IMR-90 (cell line): ENCODE measurements around the gene ZNF273. TPM values are rescaled to one million over a fixed set of nuclear protein-coding genes. Genes with fewer than 3 reads are reported as not detected.
A peak's percentile ranks its signal among the peaks of the same experiment; 100 is the strongest.

Experiments
- ATAC-seq: fragments of 200-7000 bp; cut with Tn5 transposase; 2 replicates; pipeline ENCODE4 v1.9.1; 2020; ENCODE audit warnings: low read depth, mild to moderate bottlenecking, moderate library complexity
- BruUV-seq: library from RNA; stranded (reverse); fragments of 400-500 nt; replicated peaks from 2 replicates; lab custom pipeline; 2021; lab: Mats Ljungman, UMichigan
- CTCF ChIA-PET: fragments of 300-600 bp; formaldehyde crosslinking; extraction: SDS; loops from one replicate; lab custom pipeline; 2021; ENCODE audit warnings: antibody characterized with exemption; lab: Yijun Ruan, JAX
- POLR2A ChIA-PET: fragments of 300-600 bp; sonication (Branson Sonifier 250); formaldehyde crosslinking; loops from one replicate; lab custom pipeline; 2022; ENCODE audit warnings: antibody characterized with exemption; ENCODE audit not compliant: unreplicated experiment; lab: Charles Lee
- DNase-seq: peaks from one replicate; pipeline ENCODE4 v3.0.0; 2013
- H2AFZ ChIP-seq: replicated peaks from 2 replicates; pipeline ENCODE3; 2013; ENCODE audit warnings: low read length, mild to moderate bottlenecking; ENCODE audit not compliant: poor library complexity
- H2AK5ac ChIP-seq: 2 replicates; pipeline ENCODE4 v1.6.1; 2013; ENCODE audit warnings: low read depth, low read length, inconsistent platforms
- H2AK9ac ChIP-seq: replicated peaks from 2 replicates; pipeline ENCODE3; 2013; ENCODE audit warnings: mild to moderate bottlenecking, low read depth, low read length, moderate library complexity; ENCODE audit not compliant: poor library complexity
- H2BK120ac ChIP-seq: 2 replicates; pipeline ENCODE4 v1.6.1; 2013; ENCODE audit warnings: low read depth, low read length, inconsistent platforms
- H2BK15ac ChIP-seq: 3 replicates; pipeline ENCODE4 v1.6.1; 2013; ENCODE audit warnings: low read depth, low read length, inconsistent platforms
- H2BK20ac ChIP-seq: 2 replicates; pipeline ENCODE4 v1.6.1; 2013; ENCODE audit warnings: low read depth, mild to moderate bottlenecking, inconsistent platforms, low read length, moderate library complexity
- H2BK5ac ChIP-seq: 2 replicates; pipeline ENCODE4 v1.6.1; 2013; ENCODE audit warnings: mild to moderate bottlenecking, low read depth, low read length, inconsistent platforms; ENCODE audit not compliant: poor library complexity, severe bottlenecking
- H3K14ac ChIP-seq: replicated peaks from 2 replicates; pipeline ENCODE4 v1.6.1; 2013; ENCODE audit warnings: low read depth, low read length, inconsistent platforms
- H3K18ac ChIP-seq: 2 replicates; pipeline ENCODE4 v1.6.1; 2013; ENCODE audit warnings: low read depth, low read length, control low read depth
- H3K23ac ChIP-seq: 2 replicates; pipeline ENCODE4 v1.6.1; 2013; ENCODE audit warnings: low read depth, low read length, inconsistent platforms
- H3K27ac ChIP-seq: 2 replicates; pipeline ENCODE4 v1.5.1; 2013; ENCODE audit warnings: mild to moderate bottlenecking, control low read depth, low read length; ENCODE audit not compliant: insufficient read depth
- H3K27me3 ChIP-seq: 2 replicates; pipeline ENCODE4 v1.6.1; 2013; ENCODE audit warnings: low read length; ENCODE audit not compliant: control insufficient read depth, insufficient read depth
- H3K36me3 ChIP-seq: 2 replicates; pipeline ENCODE4 v1.6.1; 2013; ENCODE audit warnings: low read length, mixed read lengths; ENCODE audit not compliant: control insufficient read depth, insufficient read depth
- H3K4ac ChIP-seq: 2 replicates; pipeline ENCODE4 v1.6.1; 2013; ENCODE audit warnings: low read depth, low read length, inconsistent platforms
- H3K4me1 ChIP-seq: 2 replicates; pipeline ENCODE4 v1.6.1; 2013; ENCODE audit warnings: low read length, mixed read lengths; ENCODE audit not compliant: control insufficient read depth, insufficient read depth
- H3K4me2 ChIP-seq: 2 replicates; pipeline ENCODE4 v1.6.1; 2013; ENCODE audit warnings: low read depth, mild to moderate bottlenecking, control low read depth, low read length, moderate library complexity
- H3K4me3 ChIP-seq: 2 replicates; pipeline ENCODE4 v1.5.1; 2013; ENCODE audit warnings: low read depth, mild to moderate bottlenecking, control low read depth, low read length, moderate library complexity; ENCODE audit not compliant: insufficient read depth
- H3K56ac ChIP-seq: 2 replicates; pipeline ENCODE4 v1.6.1; 2013; ENCODE audit warnings: low read length, inconsistent platforms; ENCODE audit not compliant: insufficient read depth; ENCODE audit errors: extremely low read depth
- H3K79me1 ChIP-seq, 2 experiments: 2 replicates each; pipeline ENCODE4 v1.6.1; 2013; ENCODE audit warnings: low read length in 2 of 2, inconsistent platforms in 1 of 2, low read depth in 1 of 2
- H3K9ac ChIP-seq: 2 replicates; pipeline ENCODE4 v1.6.1; 2013; ENCODE audit warnings: low read depth, low read length, control low read depth
- H3K9me1 ChIP-seq: 2 replicates; pipeline ENCODE4 v1.6.1; 2013; ENCODE audit warnings: low read length, inconsistent platforms; ENCODE audit not compliant: insufficient read depth
- H3K9me3 ChIP-seq: 2 replicates; pipeline ENCODE4 v1.6.1; 2013; ENCODE audit warnings: low read length; ENCODE audit not compliant: control insufficient read depth, insufficient read depth
- H4K20me1 ChIP-seq: 2 replicates; pipeline ENCODE4 v1.6.1; 2013; ENCODE audit warnings: low read length, inconsistent platforms; ENCODE audit not compliant: insufficient read depth
- H4K5ac ChIP-seq: 2 replicates; pipeline ENCODE4 v1.6.1; 2013; ENCODE audit warnings: mild to moderate bottlenecking, low read depth, low read length, control low read depth
- H4K8ac ChIP-seq, 2 experiments: 2 replicates each; pipeline ENCODE4 v1.6.1; 2013; ENCODE audit warnings: low read depth in 2 of 2, low read length in 2 of 2, control low read depth in 1 of 2, inconsistent platforms in 1 of 2
- H4K91ac ChIP-seq: 2 replicates; pipeline ENCODE4 v1.6.1; 2013; ENCODE audit warnings: low read depth, low read length, inconsistent platforms; ENCODE audit not compliant: insufficient read depth
- CEBPB ChIP-seq: IDR thresholded peaks from 2 replicates; pipeline ENCODE4 v1.6.1; 2012; ENCODE audit warnings: low read depth, low read length, improper control_type of control experiment
- CHD1 ChIP-seq: IDR thresholded peaks from 2 replicates; pipeline ENCODE4 v1.6.1; 2012; ENCODE audit warnings: low read depth, low read length, improper control_type of control experiment
- CTCF ChIP-seq: conservative IDR thresholded peaks from 2 replicates; pipeline ENCODE4 v1.5.1; 2012; ENCODE audit warnings: mild to moderate bottlenecking, low read depth, low read length, improper control_type of control experiment
- FOS ChIP-seq: fragments of 150-350 bp; IDR thresholded peaks from 2 replicates; pipeline ENCODE4 v1.6.1; 2016; ENCODE audit warnings: low read depth, low read length
- NFE2L2 ChIP-seq: fragments of 150-350 bp; IDR thresholded peaks from 2 replicates; pipeline ENCODE4 v1.6.1; 2016; ENCODE audit warnings: low read depth, mild to moderate bottlenecking, low read length
- RAD21 ChIP-seq: IDR thresholded peaks from 2 replicates; pipeline ENCODE4 v1.6.1; 2012; ENCODE audit warnings: low read length, improper control_type of control experiment
- SMC3 ChIP-seq: fragments of 150-350 bp; IDR thresholded peaks from 2 replicates; pipeline ENCODE4 v1.6.1; 2016; ENCODE audit warnings: low read depth, mild to moderate bottlenecking, antibody characterized with exemption, low read length, moderate library complexity
- WGBS, 2 experiments: methylation state at CpG; one replicate each; pipeline versions ENCODE4 v1.1.5 to v1.1.7; 2013; ENCODE audit warnings: missing lambda C conversion rate in 2 of 2; ENCODE audit not compliant: insufficient read length in 1 of 2; ENCODE audit errors: extremely low coverage in 2 of 2; 5-methylcytosine and 5-hydroxymethylcytosine counted together
- dilution Hi-C: fragments of 300-500 bp; cut with HindIII; formaldehyde crosslinking; loops from one replicate; pipeline ENCODE4 v1.14.3; 2018; ENCODE audit warnings: low sequenced_read_pairs; ENCODE audit not compliant: unreplicated experiment
- in situ Hi-C: fragments of 300-500 bp; cut with MboI; formaldehyde crosslinking; loops from 3 replicates; pipeline ENCODE4 v1.14.3; 2019; ENCODE audit warnings: low sequenced_read_pairs, inconsistent platforms, mixed read lengths
- intact Hi-C: fragments of 100-400 bp; cut with micrococcal nuclease; formaldehyde crosslinking; loops from 2 replicates; pipeline ENCODE4 v1.10.0; 2022
- polyA plus RNA-seq, 3 experiments: library from polyadenylated mRNA; depleted of rRNA; stranded (reverse); fragments of >200 nt; gene quantifications; 2 replicates each; pipeline ENCODE4 v1.2.3, GENCODE V29; 2012; ENCODE audit warnings: low replicate concordance in 1 of 3
- total RNA-seq: library from RNA; depleted of rRNA; stranded (reverse); fragments of >200 nt; gene quantifications from 2 replicates; pipeline ENCODE4 v1.2.3, GENCODE V29; 2012

Gene ZNF273
- total and polyA plus RNA-seq, 2 of the 4 experiments (the other 2 are of a cell fraction): 1.5 to 2.7 TPM

DNA sequence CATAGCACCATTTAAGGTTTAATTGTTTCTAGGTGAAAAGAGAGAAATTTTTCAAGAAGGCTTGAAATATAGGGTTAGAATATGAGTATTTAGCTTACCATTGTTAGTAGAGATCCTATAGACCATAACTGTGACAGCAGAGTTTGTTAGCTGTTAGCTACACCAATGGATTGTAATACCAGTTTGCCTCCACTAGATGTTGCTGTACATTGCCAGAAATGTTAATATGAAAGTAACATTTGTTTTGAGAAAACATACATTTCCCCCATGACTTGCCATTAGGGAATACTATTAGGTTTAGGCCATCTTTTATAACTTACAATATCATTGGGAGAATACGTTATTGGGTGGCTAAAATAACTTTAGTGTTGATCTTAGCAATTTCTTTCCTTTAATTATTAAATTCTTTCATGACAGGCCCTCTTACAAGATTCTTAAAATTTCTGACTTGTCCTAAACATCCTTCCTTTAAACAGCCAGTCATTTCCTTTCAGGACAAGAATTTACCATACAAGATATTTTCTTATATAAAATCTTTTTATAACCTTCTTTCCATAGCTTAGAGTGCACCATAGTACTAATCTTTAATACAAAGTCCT, 48.3 kb downstream of the ZNF273 start:
- dilution Hi-C loops: no loop called here
- H3K36me3 ChIP-seq: no peaks in the 10 kb centered on the region
- no peak overlapping the region for H2BK5ac ChIP-seq
- no peaks in the 10 kb centered on the region for H4K20me1 ChIP-seq
- peak; percentile 54 for DNase-seq
- in situ Hi-C loops: loop anchor here (5.0 kb wide), 1 partner anchor 356 kb away; no protein-coding TSS in a partner anchor
- H3K4me3 ChIP-seq: no peak overlapping the region
- H3K9me1 ChIP-seq: no peaks in the 10 kb centered on the region
- no peak overlapping the region for H3K9ac ChIP-seq
- POLR2A ChIA-PET: no interaction called here
- H2AK9ac ChIP-seq: no peak overlapping the region
- H3K56ac ChIP-seq: no peak overlapping the region
- intact Hi-C loops: loop anchor here (1.0 kb wide), 2 partner anchors 356 to 496 kb away; no protein-coding TSS in a partner anchor
- no peak overlapping the region for H4K8ac ChIP-seq
- H2AFZ ChIP-seq: no peak overlapping the region
- H2AK5ac ChIP-seq: no peak overlapping the region
- H3K27me3 ChIP-seq: peaks cover 20% of the 10 kb centered on the region
- H3K18ac ChIP-seq: no peak overlapping the region
- H3K79me1 ChIP-seq: no peaks in the 10 kb centered on the region
- no peak overlapping the region for H4K5ac ChIP-seq
- no peak overlapping the region for H2BK120ac ChIP-seq
- TF ChIP-seq SMC3 (peak; percentile 71), CEBPB (no peak), RAD21 (peak; percentile 84), CHD1 (no peak), FOS (no peak), CTCF (peak; percentile 82), NFE2L2 (no peak)
- WGBS, 2 experiments: no CpG with 5 or more reads among the region's 1 CpG
- H3K4me2 ChIP-seq: no peak overlapping the region
- peak; percentile 94 for ATAC-seq
- peaks cover 3% of the 10 kb centered on the region; the same call in 1 of the 2 replicates for H3K9me3 ChIP-seq
- H3K14ac ChIP-seq: no peak overlapping the region
- no peak overlapping the region for H2BK15ac ChIP-seq
- H2BK20ac ChIP-seq: no peak overlapping the region
- H3K4me1 ChIP-seq: no peaks in the 10 kb centered on the region
- no peak overlapping the region for H3K4ac ChIP-seq
- no TSS peak for BruUV-seq
- H4K91ac ChIP-seq: no peak overlapping the region
- CTCF ChIA-PET: interaction anchor here (2.3 kb wide), 1 partner anchor 356 kb away, joined by 15 read pairs; no protein-coding TSS in a partner anchor
- no peak overlapping the region for H3K27ac ChIP-seq
- H3K23ac ChIP-seq: no peak overlapping the region
